ENCODE data around the gene NR4A2.

NR4A2 gene

DNA sequence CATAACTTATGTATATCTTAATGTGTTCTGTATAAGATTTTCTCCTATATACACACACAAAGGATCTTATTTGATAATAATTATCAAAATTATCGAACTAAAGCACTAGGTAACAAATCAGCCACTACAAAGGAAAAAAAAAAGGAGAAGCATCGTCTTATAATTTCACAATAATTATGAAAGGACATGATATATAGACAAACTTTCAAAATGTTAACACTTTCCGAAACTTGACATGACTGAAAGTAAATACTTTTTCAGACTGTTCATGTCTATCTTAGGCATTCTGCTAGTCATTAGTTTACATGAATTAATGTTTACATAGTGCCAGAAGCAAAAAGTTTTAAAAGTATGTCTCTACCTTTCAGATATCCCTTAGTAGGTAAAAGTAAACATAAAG is 7.3 kb upstream of the NR4A2 start:
- no peak for DNase-seq

DNA sequence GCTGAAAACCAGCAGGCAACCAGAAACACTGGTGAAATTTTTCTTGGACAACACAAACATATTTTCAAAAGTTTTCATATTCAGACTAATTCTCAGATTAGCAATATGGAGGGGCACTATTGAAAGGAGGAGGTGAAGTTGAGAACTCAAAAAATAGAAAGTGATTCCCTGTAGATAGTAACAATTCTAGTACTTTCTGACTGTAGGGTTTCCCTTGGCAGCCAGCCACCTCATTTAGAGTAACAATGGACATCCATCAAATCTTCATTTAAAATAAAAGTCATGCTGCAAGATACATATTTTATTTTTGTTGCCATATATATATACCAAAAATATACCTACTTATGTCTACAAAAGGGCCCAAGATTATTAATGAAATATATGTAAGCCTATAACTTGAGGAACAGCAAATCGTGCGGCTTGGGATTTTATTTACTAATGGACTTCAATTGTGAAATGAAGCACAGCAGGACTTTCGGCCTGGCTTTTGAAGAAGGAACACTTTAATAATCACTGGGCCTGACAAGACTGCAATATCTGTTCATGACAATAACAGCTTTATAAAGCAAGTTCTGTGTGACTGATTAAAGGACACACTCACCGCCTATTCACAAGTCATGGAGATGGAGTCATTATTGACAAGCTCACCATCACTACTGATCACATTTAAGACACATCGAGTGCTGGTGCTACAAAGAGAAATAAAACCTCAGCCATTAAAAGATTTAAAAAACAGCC is 6.8 kb upstream of the NR4A2 start:
- no peak for DNase-seq

DNA sequence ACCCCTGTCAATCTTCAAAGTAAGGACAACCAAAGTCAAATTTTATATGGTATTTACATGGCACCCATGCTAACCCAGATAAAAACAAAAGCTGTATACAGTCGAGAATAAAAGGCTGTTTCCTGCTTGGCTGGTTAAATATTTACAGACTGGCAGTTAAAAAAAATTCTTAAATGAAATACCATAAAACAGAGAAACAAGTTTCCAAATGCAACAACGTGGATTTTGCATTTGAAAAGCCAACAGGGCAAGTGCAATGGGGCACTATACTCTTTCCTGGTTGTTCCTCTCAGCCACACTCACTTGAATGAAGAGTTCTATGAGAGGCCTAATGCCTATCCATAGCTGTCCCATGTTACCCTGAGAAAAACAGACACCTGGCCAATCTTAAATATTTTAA is 6.1 kb upstream of the NR4A2 start:
- no peak for DNase-seq

DNA sequence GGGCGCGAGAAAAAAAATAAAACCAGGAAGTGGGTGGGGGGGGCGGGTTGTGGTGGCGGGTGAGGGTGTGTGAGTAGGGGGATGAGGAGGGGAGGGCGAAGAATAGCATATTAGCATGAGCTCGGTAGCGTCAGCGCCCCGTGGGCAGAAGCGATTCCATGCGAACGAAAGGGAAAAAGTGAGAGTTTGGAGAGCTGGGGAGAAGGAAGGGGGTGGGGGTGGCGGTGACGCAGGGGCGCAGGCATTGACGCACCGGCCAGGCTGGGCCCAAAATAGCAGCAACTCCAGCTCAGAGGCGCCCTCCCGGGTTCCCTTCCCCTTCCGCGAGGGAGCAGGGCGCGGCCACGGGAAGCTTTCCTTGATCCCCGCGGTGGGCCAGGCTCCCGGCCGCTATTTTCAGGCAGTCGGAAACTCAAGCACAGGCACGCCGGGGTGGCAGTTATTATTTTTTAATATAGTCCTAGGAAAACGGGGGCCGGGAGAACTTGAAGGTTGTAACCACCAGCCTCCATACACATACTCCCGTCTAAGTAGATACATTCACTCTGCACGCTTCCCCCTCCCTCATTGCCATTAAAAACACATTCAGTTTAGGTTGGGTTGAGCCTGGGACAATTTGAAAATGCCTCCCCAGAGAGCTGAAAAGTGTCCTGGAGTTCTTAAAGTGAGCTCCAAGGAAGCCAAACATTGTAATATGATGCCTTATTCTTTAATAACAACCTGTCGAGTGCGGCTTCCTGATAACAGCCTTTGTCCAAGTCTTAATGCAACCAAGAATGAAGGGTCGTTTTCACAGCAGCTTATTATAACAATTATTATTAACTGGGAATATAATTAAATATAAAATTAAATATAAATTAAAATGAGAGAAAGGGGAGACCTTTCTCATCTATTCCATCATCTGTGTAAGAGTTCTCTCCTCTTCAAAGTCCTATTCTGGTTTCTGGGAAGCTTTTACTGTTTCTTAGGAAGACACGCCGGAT is 2.3 kb upstream of the NR4A2 start:
- DNase-seq: peak; percentile 74

DNA sequence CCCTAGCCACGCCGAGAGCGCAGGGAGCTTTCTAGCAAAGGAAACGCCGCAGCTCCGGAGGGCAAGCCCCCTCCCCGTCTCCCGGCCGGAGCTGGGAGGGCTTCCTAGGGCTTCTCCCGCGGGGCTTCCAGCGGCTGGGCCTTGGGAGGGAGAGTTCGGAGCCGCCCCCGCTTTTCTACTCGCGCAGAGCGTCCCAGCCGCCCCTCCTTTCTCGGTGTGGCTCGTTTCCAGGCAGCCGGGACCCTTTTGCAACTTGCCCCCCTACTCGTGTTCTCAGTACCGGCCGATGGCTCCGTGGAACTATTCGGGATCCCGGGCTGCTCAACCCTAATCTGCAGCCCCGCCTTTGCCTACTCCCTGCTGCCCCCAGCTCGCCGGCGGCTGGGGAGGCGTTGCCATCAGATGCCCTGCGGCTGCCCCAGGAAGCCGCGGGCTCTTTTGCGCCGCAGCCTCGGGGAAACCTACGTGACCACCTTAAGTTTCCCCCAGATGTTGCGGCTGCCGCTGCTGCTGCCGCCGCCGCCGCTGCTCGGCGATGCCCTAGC is 1.5 kb upstream of the NR4A2 start:
- peak; percentile 73 for DNase-seq

DNA sequence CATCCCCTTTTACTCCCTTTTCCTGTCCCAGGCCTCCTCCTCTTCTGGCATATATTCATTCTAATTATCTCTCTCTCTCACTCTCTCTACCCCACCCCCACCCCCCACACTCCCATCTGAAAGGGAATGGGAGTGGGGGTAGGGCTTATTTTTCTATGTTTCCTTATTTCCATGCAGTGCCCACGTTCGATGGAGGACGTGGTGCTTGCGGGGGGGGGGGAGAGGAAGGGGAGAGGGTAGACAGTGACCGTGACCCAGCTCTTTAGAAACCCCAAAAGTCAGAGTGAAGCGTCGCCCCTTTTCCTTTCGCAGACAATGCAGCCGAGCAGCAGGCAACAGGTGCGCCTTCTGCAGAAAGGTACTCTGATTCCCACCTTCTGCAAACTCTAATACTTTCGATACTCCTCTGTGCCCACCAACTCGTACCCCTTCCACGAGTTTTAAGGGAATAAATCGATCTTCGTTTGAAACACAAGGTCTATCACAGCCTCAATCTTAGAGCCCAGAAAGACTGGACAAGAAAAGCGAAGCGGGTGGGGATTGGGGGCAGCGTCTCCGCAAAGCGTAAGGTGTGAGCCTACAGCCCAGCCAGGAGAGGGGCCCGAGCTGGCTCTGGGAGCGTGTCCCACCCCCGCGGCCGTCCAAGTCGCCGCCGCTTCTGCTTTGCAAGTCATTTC is 891 bp upstream of the NR4A2 start:
- DNase-seq: peak; percentile 42

DNA sequence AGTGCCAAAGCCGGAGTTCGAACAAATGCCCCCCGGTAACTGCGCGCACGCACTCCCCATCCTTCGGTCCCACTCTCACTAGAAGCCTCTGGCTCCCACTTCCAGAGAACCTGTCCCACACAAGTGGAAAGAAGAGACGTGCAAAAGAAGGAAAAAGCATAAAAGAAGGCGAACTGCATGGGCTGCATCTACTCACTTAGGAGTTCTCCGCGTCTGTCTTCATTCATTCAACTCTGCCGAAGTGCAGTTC is 312 bp downstream of the NR4A2 start:
- DNase-seq: peak; percentile 35

DNA sequence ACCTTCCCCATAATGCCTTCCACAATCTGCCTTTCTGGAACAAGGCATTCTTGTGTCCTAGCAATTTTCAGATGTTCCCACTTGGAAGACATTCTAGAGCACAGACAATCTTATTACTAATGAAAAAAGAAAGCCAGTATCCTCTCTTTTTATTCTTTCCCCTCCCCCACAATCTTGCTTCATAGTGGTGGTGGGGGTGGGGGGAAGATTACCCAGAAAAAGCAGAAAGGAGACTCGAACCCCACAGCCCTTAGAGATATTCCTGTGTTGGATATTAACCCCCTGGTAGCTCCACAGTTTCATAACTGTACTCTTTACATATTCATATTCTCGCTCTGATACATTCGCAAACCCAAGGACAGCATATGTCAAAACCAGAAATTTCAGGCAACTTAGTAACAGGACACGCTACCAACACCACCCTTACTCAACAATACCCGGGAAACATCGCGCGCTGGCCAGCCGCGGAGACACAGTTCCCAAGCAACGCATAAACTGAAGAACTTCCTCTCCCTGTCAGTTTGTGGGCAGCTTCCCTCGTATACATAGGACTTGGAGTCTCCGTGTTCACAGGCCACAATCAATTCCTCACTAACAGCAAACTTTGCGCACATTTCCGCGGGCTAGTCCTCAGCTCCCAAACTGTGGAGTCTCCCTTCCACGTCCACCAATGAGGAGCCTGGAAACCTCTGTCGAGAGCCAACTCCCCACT is 793 bp downstream of the NR4A2 start:
- peak; percentile 38 for DNase-seq

DNA sequence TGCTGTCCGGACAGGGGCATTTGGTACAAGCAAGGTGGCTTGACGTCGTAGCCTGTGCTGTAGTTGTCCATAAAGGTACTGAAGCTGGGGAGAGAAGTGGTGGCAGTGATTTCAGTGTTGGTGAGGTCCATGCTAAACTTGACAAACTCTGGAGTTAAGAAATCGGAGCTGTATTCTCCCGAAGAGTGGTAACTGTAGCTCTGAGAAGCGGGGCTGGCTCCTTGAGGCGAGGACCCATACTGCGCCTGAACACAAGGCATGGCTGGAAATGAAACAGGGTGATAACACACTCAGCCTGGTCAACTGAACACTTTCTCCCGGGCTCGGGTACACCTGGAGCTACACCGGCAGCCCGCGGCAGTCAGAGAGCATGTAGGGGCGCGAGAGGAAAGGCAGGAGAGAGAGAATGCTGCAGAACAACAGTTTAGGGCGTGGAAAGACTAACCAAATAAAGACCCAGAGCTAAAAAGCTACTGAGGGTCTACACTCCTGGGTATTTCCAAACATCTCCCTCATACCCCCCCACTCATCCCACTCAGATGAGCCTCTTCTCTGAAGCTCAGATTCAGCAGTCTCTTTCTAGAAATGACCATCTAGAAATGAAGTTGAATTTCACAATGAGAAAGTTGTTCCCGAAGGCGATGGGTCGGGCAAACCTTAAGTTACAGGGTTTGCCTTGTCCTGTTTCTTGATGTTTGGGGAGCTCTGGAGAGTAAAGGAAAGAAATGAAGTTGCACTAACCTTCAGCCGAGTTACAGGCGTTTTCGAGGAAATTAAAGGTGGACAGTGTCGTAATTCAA is 2.4 kb downstream of the NR4A2 start:
- no peak for DNase-seq

DNA sequence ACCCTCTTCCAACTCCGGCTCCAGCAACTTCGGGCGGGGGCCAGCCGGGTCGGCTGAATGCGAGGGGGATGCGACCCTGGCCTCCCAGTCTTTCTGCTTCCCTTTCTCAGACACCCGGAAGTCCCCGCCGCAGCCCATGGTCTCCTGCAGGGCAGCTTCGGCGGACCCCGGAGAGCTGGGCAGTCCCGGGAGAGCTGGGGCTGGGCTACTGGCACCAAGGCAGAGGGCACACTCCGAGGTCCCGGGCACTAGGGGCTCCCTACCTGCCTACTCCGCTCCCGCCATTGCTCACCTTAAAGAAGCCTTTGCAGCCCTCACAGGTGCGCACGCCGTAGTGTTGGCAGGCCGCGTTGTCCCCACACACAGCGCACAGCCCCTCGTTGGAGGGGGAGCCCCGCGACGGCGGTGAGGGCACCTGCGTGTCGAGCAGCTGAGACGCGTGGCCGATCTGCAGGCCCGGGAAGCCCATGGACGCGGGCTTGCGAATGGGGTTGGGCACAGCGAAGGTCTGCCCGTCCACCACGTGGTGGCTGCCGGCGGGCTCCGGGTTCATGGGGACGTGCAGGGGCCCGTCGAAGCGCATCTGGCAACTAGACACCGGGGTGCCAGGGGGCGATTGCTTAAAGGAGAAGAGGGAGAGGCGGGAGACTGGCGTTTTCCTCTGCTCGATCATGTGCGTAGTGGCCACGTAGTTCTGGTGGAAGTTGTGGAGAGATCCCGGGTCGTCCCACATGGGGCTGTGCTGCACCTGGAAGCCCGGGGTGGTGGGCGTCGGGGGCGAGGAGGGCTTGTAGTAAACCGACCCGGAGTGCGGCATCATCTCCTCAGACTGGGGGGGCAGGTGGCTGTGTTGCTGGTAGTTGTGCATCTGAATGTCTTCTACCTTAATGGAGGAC is 3.2 kb downstream of the NR4A2 start:
- DNase-seq: no peak

DNA sequence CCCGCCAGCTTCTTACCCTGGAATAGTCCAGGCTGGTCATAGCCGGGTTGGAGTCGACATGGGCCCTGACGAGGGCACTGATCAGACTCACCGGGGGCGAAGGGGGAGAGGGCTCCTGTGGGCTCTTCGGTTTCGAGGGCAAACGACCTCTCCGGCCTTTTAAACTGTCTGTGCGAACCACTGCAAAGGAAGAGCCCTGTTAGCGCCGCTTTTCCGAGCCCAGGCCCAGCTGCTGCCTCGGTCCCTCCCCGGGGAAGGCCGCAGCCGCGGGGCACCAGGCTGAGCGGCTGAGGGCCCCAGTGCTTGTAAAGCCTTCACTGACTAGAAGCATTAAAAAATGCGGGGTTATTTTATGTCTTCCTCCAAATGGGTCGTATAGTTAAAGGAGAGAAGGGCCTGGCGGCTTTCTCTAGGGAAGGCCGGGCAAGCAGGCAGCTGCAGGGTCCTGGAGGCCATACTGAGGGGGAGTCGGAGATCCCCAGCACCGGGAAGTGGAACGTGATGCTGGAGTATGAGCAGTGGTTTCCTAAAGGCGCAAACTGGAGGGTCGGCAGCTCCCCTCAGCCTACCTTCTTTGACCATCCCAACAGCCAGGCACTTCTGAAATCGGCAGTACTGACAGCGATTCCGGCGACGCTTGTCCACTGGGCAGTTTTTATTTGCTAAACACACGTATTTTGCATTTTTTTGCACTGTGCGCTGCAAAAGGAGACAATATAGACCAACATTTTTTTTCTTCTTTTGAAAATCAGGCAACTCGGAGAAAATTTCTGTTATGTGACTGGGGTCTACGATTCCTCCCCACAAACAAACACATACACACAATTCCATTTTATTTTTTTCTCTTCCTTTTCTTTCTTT is 4.5 kb downstream of the NR4A2 start:
- DNase-seq: no peak

DNA sequence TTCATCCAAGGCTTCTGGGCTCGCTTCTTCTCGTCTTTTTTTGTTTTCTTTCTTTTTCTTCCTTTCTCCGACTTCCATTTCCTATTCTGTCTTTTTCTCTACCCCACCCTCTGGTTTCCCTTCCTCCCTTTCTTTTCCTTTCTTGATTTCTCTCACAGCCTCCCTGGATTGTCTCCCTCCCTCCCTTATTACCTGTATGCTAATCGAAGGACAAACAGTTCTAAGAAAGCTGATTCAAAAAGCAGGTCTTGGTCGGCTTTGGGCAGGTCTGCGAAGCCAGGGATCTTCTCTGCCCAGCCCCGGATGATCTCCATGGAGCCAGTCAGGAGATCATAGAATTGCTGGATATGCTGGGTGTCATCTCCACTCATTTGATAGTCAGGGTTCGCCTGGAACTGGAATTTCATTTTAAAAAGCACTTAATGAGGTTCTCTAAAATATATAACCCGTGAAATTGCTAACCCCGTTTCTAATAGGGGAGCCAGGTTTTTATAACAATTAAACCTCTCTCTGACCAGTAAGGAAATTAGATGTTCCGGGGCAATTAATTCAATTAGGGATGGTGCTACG is 5.9 kb downstream of the NR4A2 start:
- no peak for DNase-seq

DNA sequence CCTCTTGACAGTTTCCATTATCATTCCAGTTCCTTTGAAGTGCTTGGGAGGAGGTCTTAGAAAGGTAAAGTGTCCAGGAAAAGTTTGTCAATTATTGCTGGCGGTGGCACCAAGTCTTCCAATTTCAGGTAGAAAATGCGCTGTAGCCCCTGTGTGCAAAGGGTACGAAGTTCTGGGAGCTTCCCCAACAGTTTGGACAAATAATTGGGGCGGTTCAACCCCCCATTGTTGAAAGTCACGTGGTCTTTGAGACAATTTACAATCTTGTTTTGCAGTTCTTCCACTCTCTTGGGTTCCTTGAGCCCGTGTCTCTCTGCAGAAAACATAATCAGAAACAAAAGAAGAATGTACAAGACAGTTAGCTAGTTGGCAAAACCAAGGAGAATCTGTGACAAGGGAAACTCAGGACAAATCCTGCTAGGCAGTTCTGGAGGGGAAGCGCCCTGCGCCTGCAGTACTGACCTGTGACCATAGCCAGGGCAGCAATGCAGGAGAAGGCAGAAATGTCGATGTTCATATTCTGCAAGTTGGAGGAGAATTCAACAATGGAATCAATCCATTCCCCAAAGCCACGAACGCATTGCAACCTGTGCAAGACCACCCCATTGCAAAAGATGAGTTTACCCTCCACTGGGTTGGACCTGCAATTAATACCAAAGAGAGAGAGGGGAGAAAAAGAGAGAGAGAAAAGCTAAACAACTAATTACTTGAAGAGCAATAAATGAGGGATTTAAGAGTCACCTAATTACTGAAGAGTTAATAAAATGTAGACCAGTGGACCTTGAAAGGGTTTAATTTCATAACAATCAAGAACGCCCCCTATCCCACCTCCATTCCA is 6.6 kb downstream of the NR4A2 start:
- DNase-seq: no peak

DNA sequence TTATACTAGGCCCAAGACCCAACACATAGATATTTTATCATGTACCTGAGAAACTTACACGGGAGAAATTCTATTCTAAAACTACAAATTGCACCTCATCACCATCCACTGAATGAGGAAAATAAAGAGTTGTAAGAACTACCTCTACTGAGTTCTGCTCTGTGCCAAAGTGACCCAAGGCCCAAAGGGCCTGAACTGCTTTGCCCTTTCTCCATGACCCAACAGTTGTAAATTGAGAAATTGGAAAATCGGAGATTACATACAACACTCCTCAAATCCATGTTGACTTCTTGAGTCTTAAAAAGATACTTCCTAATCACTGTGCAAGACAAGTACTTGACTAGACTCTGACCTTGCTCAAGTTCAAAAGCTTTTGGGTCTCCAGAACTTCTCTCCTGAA is 8.8 kb downstream of the NR4A2 start:
- no peak for DNase-seq

DNA sequence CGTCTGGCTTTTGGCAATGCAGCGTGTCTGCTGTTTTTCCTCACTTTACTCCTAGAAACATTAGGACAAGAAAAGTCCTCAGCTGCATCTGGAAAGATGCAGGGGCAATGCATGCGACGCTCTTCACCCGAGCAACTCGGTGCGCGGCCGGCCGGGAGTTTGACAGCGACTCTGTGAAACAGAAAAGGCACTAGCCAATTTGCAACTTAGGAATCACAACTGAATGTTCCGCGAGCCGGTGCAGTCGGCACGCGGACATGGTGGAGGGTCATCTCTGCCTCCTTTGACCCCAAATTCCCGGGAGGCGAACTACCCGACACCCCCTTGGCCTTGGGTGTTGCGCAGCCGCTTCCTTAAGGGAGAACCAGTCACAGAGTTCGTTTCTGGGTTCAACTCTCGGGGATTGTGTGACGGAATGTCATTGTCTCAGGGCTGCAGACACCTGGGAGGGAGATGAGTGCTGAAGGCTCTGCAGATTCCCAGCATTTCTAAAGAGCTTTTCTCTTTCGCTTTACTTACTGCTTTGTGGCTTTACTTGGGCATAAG is 9.8 kb downstream of the NR4A2 start:
- no peak for DNase-seq

DNA sequence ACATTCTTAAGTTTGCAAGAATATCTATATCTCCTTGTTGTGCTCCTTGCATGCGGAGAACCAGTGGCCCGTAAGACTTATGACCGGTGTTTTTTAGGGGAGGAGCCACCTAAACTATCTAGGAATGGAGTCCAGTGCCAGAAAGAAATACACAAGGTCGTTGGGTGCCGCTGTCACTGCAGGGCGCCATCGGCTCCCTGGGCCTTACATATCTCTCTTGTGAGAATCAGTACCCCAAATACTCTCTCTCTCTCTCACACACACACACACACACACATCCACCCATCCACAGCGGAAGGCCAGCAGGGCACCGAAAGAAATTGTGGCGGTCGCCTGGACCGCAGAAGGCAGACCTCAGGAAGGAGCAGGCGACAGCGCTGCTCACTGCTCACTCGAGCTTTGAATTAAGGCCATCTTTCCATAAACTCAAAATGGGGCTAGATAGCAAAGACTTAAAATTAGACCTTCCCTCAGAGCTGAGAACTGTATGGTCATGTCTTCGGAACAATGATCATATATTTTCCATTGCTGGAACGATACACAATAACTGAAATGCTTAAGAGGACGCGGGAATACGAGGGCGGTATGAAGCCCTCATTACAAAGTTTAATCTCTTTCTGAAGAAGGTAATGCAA is 10.4 kb downstream of the NR4A2 start:
- DNase-seq: no peak

DNA sequence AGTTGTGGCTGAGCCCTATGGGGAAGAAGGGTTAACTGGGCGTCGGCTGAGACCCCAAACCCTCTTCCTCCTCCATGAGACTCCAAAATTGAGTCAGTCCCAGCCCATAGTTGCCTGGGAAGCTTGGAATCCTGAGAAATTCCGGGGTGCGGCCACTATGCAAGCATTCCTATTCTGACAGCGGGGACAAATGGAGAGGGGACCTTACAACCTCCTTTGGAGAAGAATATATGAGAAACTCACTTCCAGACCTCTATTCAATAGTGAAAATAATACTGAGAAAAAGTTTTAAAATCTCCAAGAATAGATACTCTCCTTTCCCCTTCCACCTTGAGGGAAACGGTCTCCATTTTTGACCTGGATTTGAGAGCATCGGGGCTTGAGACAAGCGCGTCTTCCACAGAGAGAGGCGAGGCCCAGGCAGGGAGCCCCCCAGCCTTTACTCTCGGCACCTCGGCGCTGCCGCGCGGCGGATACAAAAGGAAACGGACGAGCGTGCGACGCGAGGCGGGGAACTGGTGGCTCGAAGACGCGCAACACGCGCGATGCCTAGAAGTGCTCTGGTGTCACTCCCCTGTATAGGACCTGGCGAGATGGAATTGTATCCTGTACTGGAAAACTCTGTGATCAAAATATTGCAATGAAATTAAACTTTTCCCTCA is 11.1 kb downstream of the NR4A2 start:
- DNase-seq: no peak

All from hematopoietic multipotent progenitor cell treated with erythropoietin and hydrocortisone succinate and interleukin-3 and kit ligand, for 8 days (in vitro differentiated cells).